HG02759 (cell line): Measurements from ENCODE around the gene DDI2.

ENCODE experiments used
- ATAC-seq: cut with Tn5 transposase; IDR thresholded peaks from one replicate; pipeline ENCODE4 v1.9.1; 2021; ENCODE audit warnings: mild to moderate bottlenecking, moderate library complexity; ENCODE audit not compliant: unreplicated experiment

DDI2 gene

GRCh38 chr1:15605398-15606383 lies 11.6 kb upstream of the DDI2 start:
- no peak for ATAC-seq

- no peak for ATAC-seq
These were observed 7.6 kb upstream of the DDI2 start for GRCh38 chr1:15609631-15610030.

DNA sequence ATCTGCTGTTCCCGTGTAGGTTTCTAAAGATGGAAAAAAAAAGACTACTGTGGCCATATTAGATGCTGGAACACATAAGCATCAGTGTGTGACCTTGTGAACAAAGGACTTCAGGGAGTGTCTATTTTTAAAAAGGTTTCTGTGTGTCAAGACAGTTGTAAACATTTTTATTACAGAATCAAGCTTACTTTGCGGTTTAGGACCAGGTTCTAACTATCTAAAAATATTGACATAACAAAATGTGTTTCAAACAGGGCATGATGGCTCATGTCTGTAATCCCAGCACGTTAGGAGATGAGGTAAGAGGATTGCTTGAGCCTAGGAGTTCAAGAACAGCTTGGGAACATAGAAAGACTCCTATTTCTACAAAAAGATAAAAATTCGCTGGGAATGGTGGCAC lies 7.1 kb upstream of the DDI2 start:
- no peak for ATAC-seq

GRCh38 chr1:15616373-15617172 lies 685 bp upstream of the DDI2 start:
- peak; percentile 9 for ATAC-seq

- no peak for ATAC-seq
These were observed 908 bp downstream of the DDI2 start for GRCh38 chr1:15618077-15618654.

- ATAC-seq = no peak
These were observed 1.6 kb downstream of the DDI2 start for GRCh38 chr1:15618655-15619525.

GRCh38 chr1:15620155-15620545 lies 2.9 kb downstream of the DDI2 start:
- no peak for ATAC-seq

DNA sequence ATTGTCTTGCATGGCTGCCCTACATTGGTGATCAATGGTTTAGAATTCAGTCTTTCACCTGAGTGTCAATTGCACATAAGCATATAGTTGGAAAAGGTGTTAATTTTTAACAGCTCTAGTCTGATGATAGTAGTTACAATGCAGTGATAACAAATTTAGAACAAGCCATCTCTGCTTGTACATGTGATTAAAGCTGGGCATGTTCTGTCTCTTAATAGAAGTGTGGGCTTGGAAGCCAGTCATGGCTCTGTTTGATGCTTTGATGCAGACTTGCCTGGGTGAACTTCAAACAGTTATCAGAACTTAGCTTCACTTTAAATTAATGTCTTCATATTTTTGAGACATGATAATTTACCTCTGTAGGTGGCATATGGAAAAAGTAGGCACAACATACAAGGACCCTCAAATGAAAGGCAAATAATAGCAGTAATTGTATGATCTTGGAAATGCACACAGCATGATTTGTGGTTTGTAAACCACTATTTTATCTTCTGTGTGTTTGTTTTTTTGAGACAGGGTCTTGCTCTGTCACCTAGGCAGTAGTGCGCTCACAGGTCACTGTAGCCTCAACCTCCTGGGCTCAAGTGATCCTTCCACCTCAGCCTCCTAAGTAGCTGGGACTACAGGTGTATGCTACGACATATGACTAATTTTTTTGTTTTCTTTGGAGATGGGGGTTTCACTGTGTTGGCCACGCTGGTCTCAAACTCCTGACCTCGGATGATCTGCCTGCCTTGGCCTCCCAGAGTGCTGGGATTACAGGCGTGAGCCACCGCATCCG lies 3.8 kb downstream of the DDI2 start:
- ATAC-seq = no peak

DNA sequence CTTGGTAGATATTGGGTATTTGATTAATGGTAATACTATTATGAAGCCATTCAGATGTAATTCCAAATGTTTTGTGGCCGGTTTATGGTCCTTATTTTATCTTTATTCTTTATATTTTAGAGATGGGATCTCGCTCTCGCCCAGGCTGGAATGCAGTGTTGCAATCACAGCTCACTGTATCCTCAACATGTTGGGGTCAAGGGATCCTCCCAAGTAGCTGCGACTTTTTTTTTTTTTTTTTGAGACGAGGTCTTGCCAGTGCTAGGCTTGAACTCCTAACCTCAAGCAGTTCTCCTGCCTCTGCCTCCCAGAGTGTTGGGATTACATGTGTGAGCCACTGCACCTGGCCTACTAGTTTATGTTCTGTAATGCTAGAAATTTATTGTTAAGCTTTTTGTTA lies 4.7 kb downstream of the DDI2 start:
- no peak for ATAC-seq

- ATAC-seq = no peak
These were observed 5.6 kb downstream of the DDI2 start for GRCh38 chr1:15622712-15623373.

GRCh38 chr1:15623435-15623834 lies 6.2 kb downstream of the DDI2 start:
- ATAC-seq = no peak

DNA sequence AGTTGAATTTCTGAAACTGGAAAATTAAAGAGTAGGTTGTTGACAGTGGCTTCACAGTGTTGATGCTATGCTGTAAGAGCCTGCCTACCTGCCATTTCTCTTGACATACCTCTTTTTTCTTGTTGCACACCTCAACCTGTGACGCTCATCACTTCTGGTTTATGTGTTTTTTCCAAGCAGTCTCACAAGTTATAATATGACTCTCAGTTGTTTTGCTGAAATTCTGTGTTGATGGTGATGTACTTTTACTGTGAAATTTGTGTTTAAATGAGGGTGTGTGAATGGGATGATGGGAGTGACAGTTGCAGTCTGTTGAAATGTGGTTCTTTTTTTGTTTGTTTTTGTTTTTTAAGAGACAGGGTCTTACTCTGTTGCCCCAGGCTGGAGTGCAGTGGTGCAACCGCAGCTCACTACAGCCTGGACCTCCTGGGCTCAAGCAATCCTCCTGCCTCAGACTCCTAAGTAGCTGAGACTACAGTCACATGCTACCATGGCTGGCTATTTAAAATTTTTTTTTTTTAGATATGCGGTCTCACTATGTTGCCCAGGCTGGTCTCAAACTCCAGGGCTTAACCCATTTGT lies 7.0 kb downstream of the DDI2 start:
- no peak for ATAC-seq

GRCh38 chr1:15625056-15625917 lies 8.0 kb downstream of the DDI2 start:
- ATAC-seq = no peak

GRCh38 chr1:15626269-15626950 lies 9.2 kb downstream of the DDI2 start:
- no peak for ATAC-seq

- peak; percentile 82 for ATAC-seq
These were observed 10.2 kb downstream of the DDI2 start for GRCh38 chr1:15627343-15627988.

- peak; percentile 13 for ATAC-seq
These were observed 10.7 kb downstream of the DDI2 start for GRCh38 chr1:15628003-15628402.
